ENCODE data around the gene RESP18. TPM values are rescaled to one million over a fixed set of nuclear protein-coding genes. Genes with fewer than 3 reads are reported as not detected.

RESP18 gene
- total RNA-seq = not detected

DNA sequence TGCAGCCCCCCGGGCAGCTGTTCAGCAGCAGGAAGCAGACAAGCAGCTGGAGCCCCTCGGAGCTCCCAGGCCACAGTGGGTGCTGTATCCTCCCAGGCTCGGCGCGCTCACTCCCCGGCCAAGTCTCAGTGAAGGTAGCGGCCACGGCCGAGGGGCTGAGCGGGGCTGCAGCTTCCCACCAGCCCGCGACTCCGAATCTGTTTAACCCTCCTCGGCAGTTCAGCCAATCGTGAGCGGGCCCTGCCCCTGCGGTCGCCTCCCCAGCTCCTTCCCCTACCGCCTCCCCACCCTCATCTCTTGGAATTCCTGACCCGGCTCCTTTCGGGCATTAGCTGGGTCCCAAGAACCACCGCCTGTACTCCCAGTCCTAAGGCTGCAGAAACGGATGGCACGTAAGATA lies at the start of gene RESP18:
RESP18 (minus strand) TSS at position 203 of the 400 bp plus-strand sequence.
- Histone ChIP-seq H3K27ac (ENCODE audit: low read depth, low read length) (no peak within 1 kb of the TSS), H3K27me3 (ENCODE audit: control insufficient read depth in 3 of 3, insufficient read depth in 3 of 3, low read length in 3 of 3) (peaks cover 34 to 46% (median 39%) of the 10 kb centered on the region in 3 donors), H3K4me1 (ENCODE audit: control insufficient read depth in 3 of 3, insufficient read depth in 3 of 3, low read length in 3 of 3) (no peaks in the 10 kb centered on the region), H3K4me3 (ENCODE audit: low read length in 3 of 3) (no peak within 1 kb of the TSS), H3K9ac (ENCODE audit: low read depth in 1 of 3, low read length in 3 of 3) (no peak within 1 kb of the TSS), H3K36me3 (ENCODE audit: control insufficient read depth in 3 of 3, insufficient read depth in 3 of 3, low read length in 3 of 3) (no peaks in the 10 kb centered on the region), H3K9me3 (ENCODE audit: control insufficient read depth in 3 of 3, low read length in 3 of 3) (no peaks in the 10 kb centered on the region)

DNA sequence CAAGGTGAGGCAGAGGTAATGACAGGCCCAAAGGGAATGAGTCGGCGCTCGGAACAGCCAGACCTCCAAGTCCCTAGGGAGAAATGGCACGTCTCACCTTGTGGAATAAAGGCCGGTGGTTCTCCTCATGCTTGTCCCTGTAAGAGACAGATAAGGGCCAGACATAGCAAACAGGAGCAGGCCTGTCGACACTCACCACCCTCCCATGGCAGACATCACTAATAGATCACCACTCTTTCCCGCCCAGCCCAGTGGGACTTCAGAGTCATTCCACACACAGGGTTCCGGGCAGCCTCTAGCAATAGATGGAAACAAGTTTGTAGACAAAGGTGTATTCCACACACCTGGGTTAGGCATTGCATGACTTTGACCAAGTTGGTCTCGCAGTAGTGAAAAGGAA lies 48.9 kb upstream of the RESP18 start:
- Histone ChIP-seq H3K9ac (ENCODE audit: low read depth in 1 of 3, low read length in 3 of 3) (no peak overlapping the region), H3K4me3 (ENCODE audit: low read length in 3 of 3) (no peak overlapping the region), H3K4me1 (ENCODE audit: control insufficient read depth in 3 of 3, insufficient read depth in 3 of 3, low read length in 3 of 3) (peaks cover 6 to 17% (median 9%) of the 10 kb centered on the region in 3 donors), H3K9me3 (ENCODE audit: control insufficient read depth in 3 of 3, low read length in 3 of 3) (no peaks in the 10 kb centered on the region), H3K27ac (ENCODE audit: low read depth, low read length) (no peak overlapping the region), H3K27me3 (ENCODE audit: control insufficient read depth in 3 of 3, insufficient read depth in 3 of 3, low read length in 3 of 3) (no peaks in the 10 kb centered on the region), H3K36me3 (ENCODE audit: control insufficient read depth in 3 of 3, insufficient read depth in 3 of 3, low read length in 3 of 3) (peaks cover 52 to 59% (median 59%) of the 10 kb centered on the region in 3 donors)

DNA sequence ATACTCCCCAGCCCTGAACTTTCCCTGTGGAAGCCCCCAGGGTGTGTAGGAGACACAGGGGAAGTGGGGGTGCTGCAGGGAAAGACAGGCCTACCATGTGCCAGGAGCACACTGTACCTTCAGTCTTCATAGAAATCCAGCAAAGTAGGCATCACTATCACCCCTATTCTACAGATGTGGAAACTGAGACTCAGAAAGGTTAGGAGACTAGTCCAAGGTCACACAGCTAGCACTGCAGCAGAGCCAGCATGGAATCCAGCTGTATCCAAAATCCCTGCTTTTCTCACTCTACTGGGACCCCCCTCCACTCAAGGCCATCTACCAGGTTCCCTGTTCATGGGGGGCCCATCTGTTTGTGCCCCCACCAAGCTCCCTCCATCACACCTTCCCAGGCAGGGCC lies 48.4 kb upstream of the RESP18 start:
- Histone ChIP-seq H3K36me3 (ENCODE audit: control insufficient read depth in 3 of 3, insufficient read depth in 3 of 3, low read length in 3 of 3) (peaks cover 47 to 54% (median 54%) of the 10 kb centered on the region in 3 donors), H3K4me1 (ENCODE audit: control insufficient read depth in 3 of 3, insufficient read depth in 3 of 3, low read length in 3 of 3) (peaks cover 5 to 12% (median 9%) of the 10 kb centered on the region in 3 donors), H3K9me3 (ENCODE audit: control insufficient read depth in 3 of 3, low read length in 3 of 3) (no peaks in the 10 kb centered on the region), H3K4me3 (ENCODE audit: low read length in 3 of 3) (no peak overlapping the region), H3K9ac (ENCODE audit: low read depth in 1 of 3, low read length in 3 of 3) (no peak overlapping the region), H3K27me3 (ENCODE audit: control insufficient read depth in 3 of 3, insufficient read depth in 3 of 3, low read length in 3 of 3) (no peaks in the 10 kb centered on the region), H3K27ac (ENCODE audit: low read depth, low read length) (no peak overlapping the region)

DNA sequence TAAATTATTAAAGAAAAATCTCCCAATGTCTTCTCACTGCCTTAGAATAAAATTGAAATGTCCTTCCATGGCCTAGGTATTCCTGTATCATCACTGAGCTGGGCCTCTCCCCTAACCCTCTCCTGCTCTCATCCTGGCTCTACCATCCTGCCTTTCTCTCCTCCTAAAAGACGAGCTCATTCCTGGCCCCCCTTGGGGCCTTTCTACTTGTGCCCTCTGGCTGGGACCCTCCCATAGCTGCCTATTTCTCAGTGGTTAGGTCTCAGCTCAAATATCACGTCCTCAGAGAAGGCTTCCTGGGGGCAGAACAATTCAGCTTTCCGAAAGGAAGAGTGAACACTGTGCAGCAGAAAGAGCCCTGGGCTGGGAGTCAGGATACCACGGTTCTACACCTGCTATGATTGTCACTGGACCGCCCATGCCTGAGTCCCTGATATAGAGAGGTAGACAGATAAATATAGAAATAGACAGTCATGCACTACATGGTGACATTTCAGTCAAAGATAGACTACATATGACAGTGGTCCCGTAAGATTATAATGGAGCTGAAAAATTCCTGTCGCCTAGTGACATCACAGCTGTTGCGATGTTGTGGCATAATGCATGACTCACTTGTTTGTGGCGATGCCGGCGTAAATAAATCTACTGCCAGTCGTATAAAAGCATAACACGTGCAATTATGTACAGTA lies 45.8 kb upstream of the RESP18 start:
- H3K27me3 ChIP-seq (ENCODE audit: control insufficient read depth in 3 of 3, insufficient read depth in 3 of 3, low read length in 3 of 3) = no peaks in the 10 kb centered on the region
- H3K4me3 ChIP-seq (ENCODE audit: low read length in 3 of 3) = no peak overlapping the region
- peak overlapping the region; percentile 10 to 58 (median 20) for H3K9ac ChIP-seq (ENCODE audit: low read depth in 1 of 3, low read length in 3 of 3)
- H3K4me1 ChIP-seq (ENCODE audit: control insufficient read depth in 3 of 3, insufficient read depth in 3 of 3, low read length in 3 of 3) = peaks cover 5 to 7% (median 7%) of the 10 kb centered on the region in 3 donors
- H3K9me3 ChIP-seq (ENCODE audit: control insufficient read depth in 3 of 3, low read length in 3 of 3) = no peaks in the 10 kb centered on the region
- peaks cover 44 to 46% (median 45%) of the 10 kb centered on the region in 3 donors for H3K36me3 ChIP-seq (ENCODE audit: control insufficient read depth in 3 of 3, insufficient read depth in 3 of 3, low read length in 3 of 3)
- H3K27ac ChIP-seq (ENCODE audit: low read depth, low read length) = peak overlapping the region; percentile 74

- Histone ChIP-seq H3K27ac (ENCODE audit: low read depth, low read length) (peak overlapping the region; percentile 51), H3K27me3 (ENCODE audit: control insufficient read depth in 3 of 3, insufficient read depth in 3 of 3, low read length in 3 of 3) (no peaks in the 10 kb centered on the region), H3K4me1 (ENCODE audit: control insufficient read depth in 3 of 3, insufficient read depth in 3 of 3, low read length in 3 of 3) (peaks cover 4 to 12% (median 9%) of the 10 kb centered on the region in 3 donors), H3K36me3 (ENCODE audit: control insufficient read depth in 3 of 3, insufficient read depth in 3 of 3, low read length in 3 of 3) (peaks cover 9 to 10% (median 9%) of the 10 kb centered on the region in 3 donors), H3K4me3 (ENCODE audit: low read length in 3 of 3) (no peak overlapping the region), H3K9me3 (ENCODE audit: control insufficient read depth in 3 of 3, low read length in 3 of 3) (no peaks in the 10 kb centered on the region), H3K9ac (ENCODE audit: low read depth in 1 of 3, low read length in 3 of 3) (no peak overlapping the region)
Observed at GRCh38 chr2:219369447-219369861, 36.9 kb upstream of the RESP18 start.

DNA sequence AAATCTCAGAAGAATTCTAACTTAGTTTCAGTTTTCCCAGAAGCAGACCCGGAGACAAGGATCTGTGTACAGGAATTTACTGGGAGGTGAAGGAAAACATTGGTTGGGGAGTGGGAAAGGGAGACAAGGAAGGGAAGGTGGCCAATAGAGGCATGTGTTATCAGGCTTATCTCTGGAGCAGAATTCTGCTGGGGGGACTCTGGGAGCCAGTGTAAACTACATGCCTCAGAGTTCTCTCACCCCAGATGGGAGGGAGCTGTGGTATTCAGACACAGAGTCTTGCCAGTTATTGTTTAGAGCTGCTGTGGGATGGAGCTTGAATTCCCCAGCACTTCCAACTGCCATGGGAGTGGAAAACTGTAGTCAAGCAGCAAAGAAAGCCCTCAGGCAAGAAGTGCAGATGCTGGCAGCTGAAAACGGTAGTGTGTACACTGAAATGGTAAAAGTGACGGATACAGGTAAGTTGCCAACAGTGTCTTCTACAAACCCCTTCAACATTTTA lies 36.2 kb upstream of the RESP18 start:
- no peaks in the 10 kb centered on the region for H3K27me3 ChIP-seq (ENCODE audit: control insufficient read depth in 3 of 3, insufficient read depth in 3 of 3, low read length in 3 of 3)
- peak overlapping the region in 1 of 3 donors; percentile 45 for H3K9ac ChIP-seq (ENCODE audit: low read depth in 1 of 3, low read length in 3 of 3)
- H3K9me3 ChIP-seq (ENCODE audit: control insufficient read depth in 3 of 3, low read length in 3 of 3) = no peaks in the 10 kb centered on the region
- peak overlapping the region; percentile 51 for H3K27ac ChIP-seq (ENCODE audit: low read depth, low read length)
- H3K36me3 ChIP-seq (ENCODE audit: control insufficient read depth in 3 of 3, insufficient read depth in 3 of 3, low read length in 3 of 3) = peaks cover 2 to 3% (median 3%) of the 10 kb centered on the region in 3 donors
- H3K4me1 ChIP-seq (ENCODE audit: control insufficient read depth in 3 of 3, insufficient read depth in 3 of 3, low read length in 3 of 3) = peaks cover 4 to 13% (median 9%) of the 10 kb centered on the region in 3 donors
- no peak overlapping the region for H3K4me3 ChIP-seq (ENCODE audit: low read length in 3 of 3)

GRCh38 chr2:219362524-219363164 lies 30.1 kb upstream of the RESP18 start:
- H3K27ac ChIP-seq (ENCODE audit: low read depth, low read length) = peak overlapping the region; percentile 78
- peak overlapping the region in 1 of 3 donors; percentile 51 for H3K4me3 ChIP-seq (ENCODE audit: low read length in 3 of 3)
- no peaks in the 10 kb centered on the region for H3K36me3 ChIP-seq (ENCODE audit: control insufficient read depth in 3 of 3, insufficient read depth in 3 of 3, low read length in 3 of 3)
- H3K27me3 ChIP-seq (ENCODE audit: control insufficient read depth in 3 of 3, insufficient read depth in 3 of 3, low read length in 3 of 3) = peaks cover 11 to 18% (median 15%) of the 10 kb centered on the region in 3 donors
- H3K9me3 ChIP-seq (ENCODE audit: control insufficient read depth in 3 of 3, low read length in 3 of 3) = no peaks in the 10 kb centered on the region
- no peak overlapping the region for H3K9ac ChIP-seq (ENCODE audit: low read depth in 1 of 3, low read length in 3 of 3)
- peaks cover 15 to 34% (median 18%) of the 10 kb centered on the region in 3 donors for H3K4me1 ChIP-seq (ENCODE audit: control insufficient read depth in 3 of 3, insufficient read depth in 3 of 3, low read length in 3 of 3)

- Histone ChIP-seq H3K27me3 (ENCODE audit: control insufficient read depth in 3 of 3, insufficient read depth in 3 of 3, low read length in 3 of 3) (peaks cover 11 to 20% (median 18%) of the 10 kb centered on the region in 3 donors), H3K36me3 (ENCODE audit: control insufficient read depth in 3 of 3, insufficient read depth in 3 of 3, low read length in 3 of 3) (no peaks in the 10 kb centered on the region), H3K9ac (ENCODE audit: low read depth in 1 of 3, low read length in 3 of 3) (no peak overlapping the region), H3K4me3 (ENCODE audit: low read length in 3 of 3) (no peak overlapping the region), H3K27ac (ENCODE audit: low read depth, low read length) (peak overlapping the region; percentile 78), H3K9me3 (ENCODE audit: control insufficient read depth in 3 of 3, low read length in 3 of 3) (no peaks in the 10 kb centered on the region), H3K4me1 (ENCODE audit: control insufficient read depth in 3 of 3, insufficient read depth in 3 of 3, low read length in 3 of 3) (peaks cover 15 to 34% (median 18%) of the 10 kb centered on the region in 3 donors)
Observed at GRCh38 chr2:219362072-219362471, 29.5 kb upstream of the RESP18 start.

DNA sequence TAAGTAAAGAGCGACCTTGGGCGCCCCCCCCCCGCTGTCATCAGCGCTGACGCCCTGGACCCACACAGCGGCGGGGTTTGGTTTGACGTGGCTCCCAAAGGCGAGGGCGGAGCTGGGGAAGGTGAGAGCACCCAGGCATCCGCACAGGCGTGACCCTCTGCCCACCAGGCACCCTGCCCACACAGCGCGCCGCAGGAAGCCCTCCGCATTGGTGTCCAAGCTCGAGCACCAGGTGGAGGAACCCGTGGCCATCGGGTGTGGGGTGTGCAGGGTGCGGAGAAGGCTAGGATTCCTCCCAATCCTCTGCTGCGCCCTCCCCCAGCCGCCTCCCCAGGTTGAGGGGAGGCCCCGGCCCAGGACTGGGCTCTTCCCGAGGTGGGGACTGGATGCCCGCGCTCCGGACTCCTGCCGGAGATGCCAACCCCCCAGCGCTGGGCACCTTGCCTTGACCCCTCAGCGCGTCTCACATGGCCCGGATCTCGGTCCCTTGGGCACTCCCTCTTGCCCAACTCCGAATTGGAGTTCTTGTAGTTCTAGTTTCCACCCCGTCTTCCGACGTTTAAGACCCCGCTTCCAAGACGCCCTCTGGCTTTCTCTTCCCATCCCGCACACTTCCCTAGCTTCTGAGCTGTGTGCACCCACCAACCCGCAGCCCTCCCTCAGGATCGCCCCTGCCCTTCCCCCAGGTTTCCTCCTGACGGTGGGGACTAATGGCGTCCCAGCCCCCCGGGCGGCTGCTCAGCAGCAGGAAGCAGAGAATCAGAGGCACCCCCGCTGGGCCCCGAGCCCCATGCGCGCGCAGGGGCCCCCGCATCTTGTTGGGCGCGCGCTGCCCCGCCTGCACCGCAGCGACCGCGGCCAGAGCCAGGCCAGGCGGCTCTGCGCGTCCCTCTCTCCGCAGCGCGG lies 25.9 kb upstream of the RESP18 start:
- H3K27me3 ChIP-seq (ENCODE audit: control insufficient read depth in 3 of 3, insufficient read depth in 3 of 3, low read length in 3 of 3) = peaks cover 11 to 44% (median 35%) of the 10 kb centered on the region in 3 donors

More for the DNA sequence above, 25.9 kb upstream of the RESP18 start:
- Histone ChIP-seq H3K9ac (ENCODE audit: low read depth in 1 of 3, low read length in 3 of 3) (peak overlapping the region in 2 of 3 donors; percentile 23 to 25), H3K9me3 (ENCODE audit: control insufficient read depth in 3 of 3, low read length in 3 of 3) (no peaks in the 10 kb centered on the region), H3K36me3 (ENCODE audit: control insufficient read depth in 3 of 3, insufficient read depth in 3 of 3, low read length in 3 of 3) (no peaks in the 10 kb centered on the region), H3K4me1 (ENCODE audit: control insufficient read depth in 3 of 3, insufficient read depth in 3 of 3, low read length in 3 of 3) (peaks cover 15 to 29% (median 17%) of the 10 kb centered on the region in 3 donors), H3K27ac (ENCODE audit: low read depth, low read length) (no peak overlapping the region), H3K4me3 (ENCODE audit: low read length in 3 of 3) (peak overlapping the region; percentile 30 to 54 (median 46))

All from skeletal muscle tissue (tissue), 4 donors.